ENCODE measurements around the gene OPRD1.

DNA sequence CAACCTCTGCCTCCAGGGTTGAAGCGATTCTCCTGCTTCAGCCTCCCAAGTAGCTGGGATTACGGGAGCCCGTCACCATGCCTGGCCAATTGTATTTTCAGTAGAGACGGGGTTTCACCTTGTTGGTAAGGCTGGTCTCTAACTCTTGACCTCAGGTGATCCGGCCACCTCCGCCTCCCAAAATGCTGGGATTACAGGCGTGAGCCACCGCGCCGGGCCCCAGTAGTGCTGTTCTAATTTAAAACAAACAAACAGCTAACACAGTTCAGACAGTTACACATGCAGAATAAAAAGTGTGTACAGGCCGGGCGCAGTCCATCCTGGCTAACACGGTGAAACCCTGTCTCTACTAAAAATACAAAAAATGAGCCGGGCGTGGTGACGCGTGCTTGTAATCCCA, 35.6 kb upstream of the OPRD1 start:
- TF ChIP-seq, protein P1, sequence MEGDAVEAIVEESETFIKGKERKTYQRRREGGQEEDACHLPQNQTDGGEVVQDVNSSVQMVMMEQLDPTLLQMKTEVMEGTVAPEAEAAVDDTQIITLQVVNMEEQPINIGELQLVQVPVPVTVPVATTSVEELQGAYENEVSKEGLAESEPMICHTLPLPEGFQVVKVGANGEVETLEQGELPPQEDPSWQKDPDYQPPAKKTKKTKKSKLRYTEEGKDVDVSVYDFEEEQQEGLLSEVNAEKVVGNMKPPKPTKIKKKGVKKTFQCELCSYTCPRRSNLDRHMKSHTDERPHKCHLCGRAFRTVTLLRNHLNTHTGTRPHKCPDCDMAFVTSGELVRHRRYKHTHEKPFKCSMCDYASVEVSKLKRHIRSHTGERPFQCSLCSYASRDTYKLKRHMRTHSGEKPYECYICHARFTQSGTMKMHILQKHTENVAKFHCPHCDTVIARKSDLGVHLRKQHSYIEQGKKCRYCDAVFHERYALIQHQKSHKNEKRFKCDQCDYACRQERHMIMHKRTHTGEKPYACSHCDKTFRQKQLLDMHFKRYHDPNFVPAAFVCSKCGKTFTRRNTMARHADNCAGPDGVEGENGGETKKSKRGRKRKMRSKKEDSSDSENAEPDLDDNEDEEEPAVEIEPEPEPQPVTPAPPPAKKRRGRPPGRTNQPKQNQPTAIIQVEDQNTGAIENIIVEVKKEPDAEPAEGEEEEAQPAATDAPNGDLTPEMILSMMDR (conservative IDR thresholded peaks at IDR 0.05; ENCODE audit: low read depth, low read length): no peak
- no peak for TF ChIP-seq EZH2 (IDR thresholded peaks at IDR 0.05; ENCODE audit: borderline replicate concordance, low read depth, low read length, poor library complexity, severe bottlenecking)

Data from A673 (cell line).